ENCODE measurements around the gene DCC. TPM values are rescaled to one million over a fixed set of nuclear protein-coding genes. Genes with fewer than 3 reads are reported as not detected.
A peak's percentile ranks its signal among the peaks of the same experiment; 100 is the strongest.

The DCC gene
- total RNA-seq, 6 donors from 2014 or later, result 0.33 to 3.5 (median 1.0) TPM

- no peak for TF ChIP-seq EP300 (IDR thresholded peaks at IDR 0.05)
- TF ChIP-seq CTCF (IDR thresholded peaks at IDR 0.05), result no peak
- no peak for TF ChIP-seq POLR2A (IDR thresholded peaks at IDR 0.05)
- TF ChIP-seq POLR2AphosphoS5 (IDR thresholded peaks at IDR 0.05), result no peak
- H3K4me1 ChIP-seq, result peaks cover 0 to 27% (median 2%) of the 10 kb centered on the region in 4 donors
- no peak overlapping the region for H3K27ac ChIP-seq
- peaks cover 0 to 16% (median 4%) of the 10 kb centered on the region in 4 donors for H3K27me3 ChIP-seq
- H3K4me3 ChIP-seq, result peak overlapping the region in 3 of 4 donors; percentile 14 to 36 (median 17)
- ATAC-seq (ENCODE audit: low FRiP score in 2 of 2), result no peak
- 3% methylated on average over 25 to 45 of the region's 45 CpGs for WGBS, 2 donors
- H3K36me3 ChIP-seq, result no peaks in the 10 kb centered on the region
- peak in 1 of 2 donors; percentile 80 for DNase-seq
- no peaks in the 10 kb centered on the region for H3K9me3 ChIP-seq
Observed at GRCh38 chr18:52341608-52342381, 1.8 kb downstream of the DCC start.

- DNase-seq (no peak), ATAC-seq (ENCODE audit: low FRiP score in 2 of 2) (no peak)
- no peak overlapping the region for H3K27ac ChIP-seq
- H3K27me3 ChIP-seq, result peaks cover 0 to 16% (median 4%) of the 10 kb centered on the region in 4 donors
- no peaks in the 10 kb centered on the region for H3K9me3 ChIP-seq
- no peaks in the 10 kb centered on the region for H3K36me3 ChIP-seq
- H3K4me1 ChIP-seq, result peaks cover 0 to 27% (median 2%) of the 10 kb centered on the region in 4 donors
- no peak for TF ChIP-seq EP300 (IDR thresholded peaks at IDR 0.05)
- TF ChIP-seq CTCF (IDR thresholded peaks at IDR 0.05), result no peak
- no peak for TF ChIP-seq POLR2A (IDR thresholded peaks at IDR 0.05)
- WGBS, 2 donors, result 21 to 36% methylated on average over 6 of the region's 6 CpGs
- no peak overlapping the region for H3K4me3 ChIP-seq
Observed at GRCh38 chr18:52342456-52342855, 2.5 kb downstream of the DCC start.

GRCh38 chr18:52343138-52343537 is 3.1 kb downstream of the DCC start:
- whole genome bisulfite sequencing, 2 donors, result 21 to 28% methylated on average over 2 of the region's 2 CpGs
- Histone ChIP-seq H3K27me3 (peaks cover 0 to 16% (median 4%) of the 10 kb centered on the region in 4 donors), H3K27ac (no peak overlapping the region), H3K4me1 (peaks cover 0 to 27% (median 2%) of the 10 kb centered on the region in 4 donors), H3K4me3 (no peak overlapping the region), H3K9me3 (no peaks in the 10 kb centered on the region), H3K36me3 (no peaks in the 10 kb centered on the region)
- DNase-seq (no peak), ATAC-seq (ENCODE audit: low FRiP score in 2 of 2) (no peak)
- TF ChIP-seq CTCF (IDR thresholded peaks at IDR 0.05) (no peak), EP300 (IDR thresholded peaks at IDR 0.05) (no peak), POLR2A (IDR thresholded peaks at IDR 0.05) (no peak), POLR2AphosphoS5 (IDR thresholded peaks at IDR 0.05) (no peak)

- H3K27ac ChIP-seq, result no peak overlapping the region
- WGBS, 2 donors, result 62 to 76% methylated on average over 3 to 6 of the region's 6 CpGs
- no peaks in the 10 kb centered on the region for H3K36me3 ChIP-seq
- DNase-seq (no peak), ATAC-seq (ENCODE audit: low FRiP score in 2 of 2) (no peak)
- H3K27me3 ChIP-seq, result peaks cover 0 to 16% (median 4%) of the 10 kb centered on the region in 4 donors
- H3K4me3 ChIP-seq, result no peak overlapping the region
- no peaks in the 10 kb centered on the region for H3K9me3 ChIP-seq
- peaks cover 0 to 27% (median 2%) of the 10 kb centered on the region in 4 donors for H3K4me1 ChIP-seq
- TF ChIP-seq POLR2AphosphoS5 (IDR thresholded peaks at IDR 0.05) (no peak), EP300 (IDR thresholded peaks at IDR 0.05) (no peak), POLR2A (IDR thresholded peaks at IDR 0.05) (no peak), CTCF (IDR thresholded peaks at IDR 0.05) (no peak)
Observed at GRCh38 chr18:52343731-52344340, 3.8 kb downstream of the DCC start.

All from upper lobe of left lung (tissue), 6 donors.